ENCODE data around the gene SEMA4D. TPM values are rescaled to one million over a fixed set of nuclear protein-coding genes. Genes with fewer than 3 reads are reported as not detected.
A peak's percentile ranks its signal among the peaks of the same experiment; 100 is the strongest.

SEMA4D gene
- total RNA-seq, 4 donors from 2014 or later, result 13.4 to 27.3 (median 24.8) TPM

DNA sequence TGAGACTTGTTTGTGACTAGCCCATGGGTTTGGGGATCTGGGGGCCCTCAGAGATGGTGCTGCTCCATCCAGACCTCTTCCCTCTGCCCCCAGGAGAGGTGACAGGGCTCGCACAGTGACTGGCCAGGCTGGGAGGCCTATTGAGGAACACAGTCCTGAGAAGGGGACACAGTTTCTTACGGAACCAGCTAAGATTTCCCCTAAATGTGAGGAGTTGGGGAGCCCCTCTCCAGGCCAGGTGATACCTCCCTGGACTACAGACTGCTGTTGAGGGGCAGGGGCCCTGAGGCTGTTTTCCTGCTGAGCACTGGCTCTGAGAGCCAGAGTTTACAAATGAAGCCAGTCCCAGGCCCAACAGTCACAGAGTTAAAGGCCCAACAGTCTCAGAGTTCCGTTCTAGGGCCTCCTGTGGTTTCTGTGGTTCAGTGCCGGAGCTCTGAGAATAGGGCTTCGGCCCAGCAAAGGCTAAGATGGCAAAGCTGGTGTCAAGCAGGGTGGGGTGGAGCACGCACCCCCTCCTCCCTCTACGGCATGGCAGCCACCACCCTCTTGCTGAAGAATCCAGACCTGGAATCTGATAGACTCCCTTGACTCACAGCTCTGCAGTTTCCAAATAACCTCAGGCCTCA is 1.1 kb upstream of the SEMA4D start:
- Histone ChIP-seq H3K9me3 (no peaks in the 10 kb centered on the region), H3K27ac (peak overlapping the region in 3 of 4 donors; percentile 43 to 91 (median 75)), H3K27me3 (no peaks in the 10 kb centered on the region), H3K36me3 (no peaks in the 10 kb centered on the region), H3K4me1 (peaks cover 0 to 39% (median 19%) of the 10 kb centered on the region in 4 donors), H3K4me3 (no peak overlapping the region)
- TF ChIP-seq EP300 (IDR thresholded peaks at IDR 0.05), result no peak
- no peak for TF ChIP-seq POLR2A (IDR thresholded peaks at IDR 0.05)
- TF ChIP-seq, protein P1, sequence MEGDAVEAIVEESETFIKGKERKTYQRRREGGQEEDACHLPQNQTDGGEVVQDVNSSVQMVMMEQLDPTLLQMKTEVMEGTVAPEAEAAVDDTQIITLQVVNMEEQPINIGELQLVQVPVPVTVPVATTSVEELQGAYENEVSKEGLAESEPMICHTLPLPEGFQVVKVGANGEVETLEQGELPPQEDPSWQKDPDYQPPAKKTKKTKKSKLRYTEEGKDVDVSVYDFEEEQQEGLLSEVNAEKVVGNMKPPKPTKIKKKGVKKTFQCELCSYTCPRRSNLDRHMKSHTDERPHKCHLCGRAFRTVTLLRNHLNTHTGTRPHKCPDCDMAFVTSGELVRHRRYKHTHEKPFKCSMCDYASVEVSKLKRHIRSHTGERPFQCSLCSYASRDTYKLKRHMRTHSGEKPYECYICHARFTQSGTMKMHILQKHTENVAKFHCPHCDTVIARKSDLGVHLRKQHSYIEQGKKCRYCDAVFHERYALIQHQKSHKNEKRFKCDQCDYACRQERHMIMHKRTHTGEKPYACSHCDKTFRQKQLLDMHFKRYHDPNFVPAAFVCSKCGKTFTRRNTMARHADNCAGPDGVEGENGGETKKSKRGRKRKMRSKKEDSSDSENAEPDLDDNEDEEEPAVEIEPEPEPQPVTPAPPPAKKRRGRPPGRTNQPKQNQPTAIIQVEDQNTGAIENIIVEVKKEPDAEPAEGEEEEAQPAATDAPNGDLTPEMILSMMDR (IDR thresholded peaks at IDR 0.05), result no peak
- 82 to 86% methylated on average over 7 of the region's 7 CpGs for WGBS, 2 donors
- DNase-seq (ENCODE audit: low spot score in 2 of 2), result no peak

DNA sequence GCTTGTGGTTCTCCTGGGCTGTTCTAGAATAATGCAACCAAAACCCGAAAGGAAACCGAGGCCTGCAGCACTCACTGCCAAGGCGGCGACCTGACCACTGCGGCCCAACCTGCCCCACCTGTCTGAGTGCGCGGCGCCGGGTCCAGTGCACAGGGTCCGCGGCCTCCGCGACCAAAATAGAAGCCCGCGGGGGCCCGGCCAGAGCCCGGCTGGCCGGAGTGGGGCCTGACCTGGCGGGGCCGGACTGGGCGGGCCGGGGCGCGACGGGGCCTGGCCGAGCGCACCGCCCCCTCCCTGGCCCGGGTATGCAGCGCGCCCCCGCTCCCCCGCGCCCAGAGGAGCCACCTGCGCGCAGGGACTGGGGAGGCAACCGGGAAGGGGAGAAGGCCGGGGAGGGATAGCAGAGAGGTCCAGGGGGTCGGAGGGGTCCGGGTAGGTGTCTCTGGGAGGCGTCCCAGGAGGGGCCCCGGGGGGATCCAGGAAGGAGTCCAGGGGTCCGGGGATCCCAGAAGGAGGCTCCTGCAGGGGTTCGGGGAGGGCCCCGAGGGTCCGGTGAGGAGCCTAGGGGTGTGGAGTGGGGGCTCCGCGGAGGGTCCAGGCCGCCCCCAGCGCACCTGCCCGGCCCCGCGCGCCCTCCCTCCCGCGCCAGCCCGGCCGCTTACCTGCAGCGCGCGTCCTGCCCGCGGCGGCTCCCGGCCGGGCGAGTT is 503 bp downstream of the SEMA4D start:
- H3K27ac ChIP-seq, result peak overlapping the region; percentile 50 to 91 (median 86)
- 2 to 7% methylated on average over 5 to 67 of the region's 67 CpGs for WGBS, 2 donors
- no peak for TF ChIP-seq EP300 (IDR thresholded peaks at IDR 0.05)
- TF ChIP-seq POLR2A (IDR thresholded peaks at IDR 0.05), result no peak
- TF ChIP-seq, protein P1 (IDR thresholded peaks at IDR 0.05), result no peak
- peak overlapping the region; percentile 55 to 95 (median 82) for H3K4me3 ChIP-seq
- no peaks in the 10 kb centered on the region for H3K9me3 ChIP-seq
- no peaks in the 10 kb centered on the region for H3K27me3 ChIP-seq
- H3K36me3 ChIP-seq, result no peaks in the 10 kb centered on the region
- peaks cover 0 to 55% (median 25%) of the 10 kb centered on the region in 4 donors for H3K4me1 ChIP-seq
- no peak for DNase-seq (ENCODE audit: low spot score in 2 of 2)

DNA sequence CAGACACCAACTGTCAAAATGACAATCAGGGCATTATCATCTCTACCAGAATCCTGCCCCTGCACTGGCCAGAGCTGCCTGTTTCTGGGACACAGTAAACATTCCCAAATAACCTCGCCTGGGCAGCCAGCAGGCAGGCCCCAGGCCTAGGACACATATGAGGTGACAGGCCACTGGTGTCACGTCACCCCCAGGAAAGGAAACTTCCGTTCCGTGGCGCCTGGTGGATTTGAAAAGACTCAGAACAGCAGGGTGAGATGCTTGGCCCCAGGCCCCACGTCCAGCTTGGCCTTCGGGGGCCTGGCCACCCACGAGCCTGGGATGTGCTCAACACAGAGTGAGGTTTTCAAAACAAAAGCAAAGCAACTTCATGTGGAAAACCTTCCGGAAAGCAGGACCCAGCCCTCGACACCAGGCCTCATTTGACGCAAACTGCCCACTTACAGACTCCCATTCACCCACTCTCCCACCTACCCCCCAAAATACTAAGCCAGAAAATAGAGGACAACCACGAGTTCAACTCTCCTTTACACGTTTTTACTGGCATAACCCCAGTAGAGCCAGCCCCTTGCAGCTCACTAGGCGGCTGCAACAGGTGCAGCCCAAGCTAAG is 1.2 kb downstream of the SEMA4D start:
- WGBS, 2 donors, result 28 to 33% methylated on average over 14 of the region's 14 CpGs
- DNase-seq (ENCODE audit: low spot score in 2 of 2), result peak; percentile 22 to 31
- Histone ChIP-seq H3K27me3 (no peaks in the 10 kb centered on the region), H3K4me1 (peaks cover 0 to 55% (median 25%) of the 10 kb centered on the region in 4 donors), H3K4me3 (peak overlapping the region; percentile 55 to 95 (median 82)), H3K27ac (peak overlapping the region; percentile 50 to 91 (median 86)), H3K36me3 (no peaks in the 10 kb centered on the region), H3K9me3 (no peaks in the 10 kb centered on the region)
- TF ChIP-seq POLR2A (IDR thresholded peaks at IDR 0.05), result no peak
- TF ChIP-seq, protein P1 (IDR thresholded peaks at IDR 0.05), result no peak
- peak in 1 of 2 donors; percentile 40 for TF ChIP-seq EP300 (IDR thresholded peaks at IDR 0.05)

DNA sequence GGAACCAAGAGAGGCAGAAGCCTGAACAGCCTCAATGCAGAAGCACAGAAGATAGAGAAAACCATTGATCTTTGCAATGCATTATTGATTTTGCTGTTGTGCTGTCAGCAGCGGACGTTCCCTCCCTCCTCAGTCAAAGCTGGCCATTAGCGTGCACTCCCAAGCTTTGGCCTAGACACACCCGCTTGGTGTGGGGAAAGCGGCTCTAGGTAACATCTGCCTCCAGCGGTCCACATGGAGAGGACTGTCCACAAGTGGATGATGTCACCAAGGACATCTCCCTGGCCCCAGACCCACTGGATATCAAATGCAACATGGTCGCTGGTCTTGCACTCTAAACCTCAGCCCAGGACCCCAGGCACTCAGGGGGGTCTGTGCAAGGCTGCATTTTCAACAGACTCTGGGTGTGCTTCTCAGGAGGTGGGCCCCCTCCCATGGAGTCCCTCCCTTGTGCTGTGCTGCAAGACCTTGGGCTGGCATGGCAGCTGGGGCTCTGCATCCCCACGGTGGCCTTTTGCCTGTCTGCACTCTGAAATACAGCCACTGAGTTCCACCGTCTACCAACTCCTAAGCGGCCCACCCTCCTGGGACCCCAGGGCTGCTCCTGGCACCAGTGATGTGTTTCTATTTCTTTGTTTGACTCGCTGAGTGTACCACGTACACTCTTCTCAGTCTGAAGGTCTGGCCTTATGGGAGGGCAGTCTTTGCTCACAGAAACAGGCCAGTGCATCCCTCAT is 1.9 kb downstream of the SEMA4D start:
- Histone ChIP-seq H3K36me3 (no peaks in the 10 kb centered on the region), H3K4me1 (peaks cover 0 to 55% (median 25%) of the 10 kb centered on the region in 4 donors), H3K9me3 (no peaks in the 10 kb centered on the region), H3K27ac (peak overlapping the region; percentile 50 to 91 (median 86)), H3K4me3 (peak overlapping the region in 3 of 4 donors; percentile 77 to 95 (median 86)), H3K27me3 (no peaks in the 10 kb centered on the region)
- TF ChIP-seq EP300 (IDR thresholded peaks at IDR 0.05) (no peak), POLR2A (IDR thresholded peaks at IDR 0.05) (no peak)
- TF ChIP-seq, protein P1 (IDR thresholded peaks at IDR 0.05), result no peak
- WGBS, 2 donors, result 72 to 76% methylated on average over 12 of the region's 12 CpGs
- DNase-seq (ENCODE audit: low spot score in 2 of 2), result no peak
